Measurements from ENCODE around the gene UBL3.

Gene UBL3

DNA sequence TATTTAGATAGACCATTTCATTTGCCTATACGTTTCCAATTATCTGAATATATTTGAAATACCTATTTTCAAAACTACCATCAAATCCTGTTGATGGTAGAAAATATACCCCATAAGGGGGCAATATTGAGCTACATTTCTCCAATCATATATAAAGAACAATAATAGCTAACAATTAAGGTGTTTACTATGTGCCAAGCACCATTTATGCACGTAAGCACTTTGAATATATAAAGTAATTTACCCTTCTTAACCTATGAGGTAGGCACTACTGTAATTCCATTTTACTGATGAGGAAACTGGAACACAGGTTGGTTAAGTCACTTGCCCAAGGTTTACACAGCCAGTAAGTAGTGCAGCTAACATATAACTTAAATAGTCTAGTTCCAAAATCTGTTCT, 79.2 kb downstream of the UBL3 start:
- TF ChIP-seq, protein P1, sequence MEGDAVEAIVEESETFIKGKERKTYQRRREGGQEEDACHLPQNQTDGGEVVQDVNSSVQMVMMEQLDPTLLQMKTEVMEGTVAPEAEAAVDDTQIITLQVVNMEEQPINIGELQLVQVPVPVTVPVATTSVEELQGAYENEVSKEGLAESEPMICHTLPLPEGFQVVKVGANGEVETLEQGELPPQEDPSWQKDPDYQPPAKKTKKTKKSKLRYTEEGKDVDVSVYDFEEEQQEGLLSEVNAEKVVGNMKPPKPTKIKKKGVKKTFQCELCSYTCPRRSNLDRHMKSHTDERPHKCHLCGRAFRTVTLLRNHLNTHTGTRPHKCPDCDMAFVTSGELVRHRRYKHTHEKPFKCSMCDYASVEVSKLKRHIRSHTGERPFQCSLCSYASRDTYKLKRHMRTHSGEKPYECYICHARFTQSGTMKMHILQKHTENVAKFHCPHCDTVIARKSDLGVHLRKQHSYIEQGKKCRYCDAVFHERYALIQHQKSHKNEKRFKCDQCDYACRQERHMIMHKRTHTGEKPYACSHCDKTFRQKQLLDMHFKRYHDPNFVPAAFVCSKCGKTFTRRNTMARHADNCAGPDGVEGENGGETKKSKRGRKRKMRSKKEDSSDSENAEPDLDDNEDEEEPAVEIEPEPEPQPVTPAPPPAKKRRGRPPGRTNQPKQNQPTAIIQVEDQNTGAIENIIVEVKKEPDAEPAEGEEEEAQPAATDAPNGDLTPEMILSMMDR (IDR thresholded peaks at IDR 0.05), result peak; percentile 40; the same call in 1 of the 2 replicates

DNA sequence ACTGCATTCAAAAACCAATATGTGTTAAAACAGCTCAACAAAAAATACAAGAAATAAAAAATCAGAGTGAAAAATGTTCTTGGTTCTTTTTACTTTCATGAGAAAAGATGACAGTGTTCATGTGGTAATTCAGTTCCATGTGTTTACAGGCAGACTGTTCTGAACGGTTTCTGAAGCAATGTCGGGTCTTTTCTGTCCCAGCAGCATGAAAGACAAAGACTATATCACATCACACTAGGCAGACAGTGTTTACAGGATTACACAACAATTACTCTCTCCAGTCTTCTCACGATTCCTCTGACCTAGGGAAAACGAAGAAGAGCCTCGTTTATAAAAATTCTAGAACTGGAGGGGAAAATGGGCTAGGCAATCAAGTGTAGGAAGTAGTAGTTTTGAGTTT, 83.4 kb downstream of the UBL3 start:
- TF ChIP-seq, protein P1 (IDR thresholded peaks at IDR 0.05), result no peak

DNA sequence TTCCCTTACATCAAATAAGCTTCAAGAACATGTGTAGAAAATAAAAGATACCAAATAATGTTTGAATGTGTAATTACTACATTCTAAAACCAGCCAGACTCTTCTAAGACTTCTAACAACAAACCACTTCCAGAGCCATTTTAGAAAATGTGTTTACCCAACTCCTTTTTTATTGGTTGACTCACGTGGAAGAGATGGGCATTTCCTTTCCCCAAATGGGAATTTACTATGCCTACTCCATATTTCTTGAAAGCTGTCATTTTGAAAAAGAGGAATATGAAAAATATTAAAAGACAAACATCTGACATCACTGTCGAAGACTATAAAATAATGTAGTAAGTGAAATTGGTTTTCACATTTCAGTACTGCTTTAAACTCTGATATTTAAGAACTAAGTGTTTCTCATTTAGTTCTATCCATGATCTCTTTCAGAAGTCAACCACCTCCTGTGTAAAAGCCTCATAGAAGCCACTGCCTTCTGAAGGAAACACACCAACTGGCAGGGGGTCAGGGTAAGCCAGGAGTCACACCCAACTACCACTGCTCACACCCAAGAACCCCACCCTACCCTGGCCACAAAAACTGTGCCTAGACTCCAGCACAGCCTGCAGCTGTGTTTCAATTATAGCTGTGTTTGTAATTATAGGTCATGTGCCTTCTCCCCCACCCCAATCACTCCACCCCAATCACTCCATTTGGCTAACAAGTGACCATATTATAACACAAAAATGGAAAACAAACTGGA, 86.8 kb downstream of the UBL3 start:
- TF ChIP-seq, protein P1 (IDR thresholded peaks at IDR 0.05), result no peak

DNA sequence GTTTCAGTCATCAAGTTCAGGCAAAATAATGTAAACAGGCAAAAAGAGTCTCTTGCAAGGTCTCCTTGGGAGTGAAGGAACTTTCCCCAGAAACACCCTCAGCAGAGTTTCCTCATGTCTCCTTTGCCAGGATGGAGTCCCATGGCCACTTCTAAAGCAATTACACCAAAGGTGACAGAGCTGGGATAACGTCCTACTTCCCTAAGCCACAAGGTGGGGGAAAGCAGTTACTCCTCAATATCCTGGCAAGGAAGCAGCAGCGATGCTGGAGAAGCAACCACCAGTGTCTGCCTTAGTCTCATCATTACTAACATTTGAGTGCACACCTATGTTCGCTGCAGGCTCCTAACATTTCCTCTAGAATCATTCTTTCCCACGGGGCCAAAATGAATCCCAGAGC, 88.6 kb downstream of the UBL3 start:
- TF ChIP-seq, protein P1 (IDR thresholded peaks at IDR 0.05), result no peak

DNA sequence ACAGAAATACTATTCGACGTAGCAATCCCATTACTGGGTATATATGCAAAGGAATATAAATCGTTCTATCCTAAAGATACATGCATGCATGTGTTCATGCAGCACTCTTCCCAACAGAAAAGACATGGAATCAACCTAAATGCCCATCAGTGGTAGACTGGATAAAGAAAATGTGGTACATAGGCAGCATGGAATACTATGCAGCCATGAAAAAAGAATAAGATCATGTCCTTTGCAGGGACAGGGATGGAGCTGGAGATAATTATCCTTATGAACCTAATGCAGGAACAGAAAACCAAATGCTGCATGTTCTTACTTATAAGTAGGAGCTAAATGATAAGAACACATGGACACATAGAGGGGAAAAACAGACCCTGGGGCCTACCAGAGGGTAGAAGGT, 89.3 kb downstream of the UBL3 start:
- TF ChIP-seq, protein P1 (IDR thresholded peaks at IDR 0.05), result no peak

DNA sequence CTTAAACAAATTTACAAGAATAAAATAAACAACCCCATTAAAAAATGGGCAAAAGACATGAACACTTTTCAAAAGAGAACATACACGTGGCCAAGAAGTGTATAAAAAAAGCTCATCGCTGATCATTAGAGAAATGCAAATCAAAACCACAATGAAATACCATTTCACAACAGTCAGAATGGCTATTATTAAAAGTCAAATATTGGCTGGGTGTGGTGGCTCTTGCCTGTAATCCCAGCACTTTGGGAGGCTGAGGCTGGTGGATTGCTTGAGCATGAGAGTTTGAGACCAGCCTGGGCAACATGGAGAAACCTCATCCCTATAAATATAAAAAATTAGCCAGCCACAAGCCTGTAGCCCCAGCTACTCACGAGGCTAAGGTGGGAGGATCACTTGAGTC, 89.9 kb downstream of the UBL3 start:
- TF ChIP-seq, protein P1 (IDR thresholded peaks at IDR 0.05), result no peak

DNA sequence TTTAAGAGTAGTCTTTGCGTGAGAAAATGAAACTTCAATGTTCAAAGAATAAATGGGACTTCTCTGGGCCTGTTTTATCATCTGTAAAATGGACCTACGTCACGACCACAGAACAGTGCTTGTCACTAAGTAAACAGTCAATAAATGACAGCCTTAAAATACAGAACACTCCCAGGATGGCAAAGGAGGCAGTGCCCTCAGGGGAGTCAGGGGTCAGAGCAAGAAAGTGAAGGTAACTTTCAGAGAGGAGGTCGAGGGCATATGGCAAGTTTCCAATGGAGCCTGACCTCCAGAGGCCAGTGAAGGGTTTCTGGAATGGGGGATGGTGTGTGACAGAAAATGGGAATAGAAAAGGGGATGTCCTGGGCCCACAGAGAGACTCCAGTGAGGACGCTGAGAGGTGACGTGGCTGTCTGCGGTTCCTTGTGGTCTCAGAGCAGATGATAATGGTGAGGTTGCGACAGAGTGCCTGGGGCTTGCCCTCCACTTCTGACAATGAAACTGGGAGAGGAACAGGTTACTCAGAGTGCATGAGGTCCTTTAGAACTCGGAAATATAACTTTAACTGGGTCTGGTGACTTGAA, 91.8 kb downstream of the UBL3 start:
- TF ChIP-seq, protein P1 (IDR thresholded peaks at IDR 0.05), result no peak

Data from LNCAP (cell line).